Stimulated activated CD4-positive, alpha-beta T cell treated with anti-CD3 and anti-CD28 coated beads, TNF-alpha, amount 100 ng/mL, for 48 hours (primary cell): Measurements from ENCODE around the gene C16orf74.

ENCODE experiments used
- DNase-seq, 3 donors: peaks; one replicate each; pipeline ENCODE4 v3.0.0-alpha.2; 2020; ENCODE audit warnings: low read depth in 3 of 3

Gene C16orf74

DNA sequence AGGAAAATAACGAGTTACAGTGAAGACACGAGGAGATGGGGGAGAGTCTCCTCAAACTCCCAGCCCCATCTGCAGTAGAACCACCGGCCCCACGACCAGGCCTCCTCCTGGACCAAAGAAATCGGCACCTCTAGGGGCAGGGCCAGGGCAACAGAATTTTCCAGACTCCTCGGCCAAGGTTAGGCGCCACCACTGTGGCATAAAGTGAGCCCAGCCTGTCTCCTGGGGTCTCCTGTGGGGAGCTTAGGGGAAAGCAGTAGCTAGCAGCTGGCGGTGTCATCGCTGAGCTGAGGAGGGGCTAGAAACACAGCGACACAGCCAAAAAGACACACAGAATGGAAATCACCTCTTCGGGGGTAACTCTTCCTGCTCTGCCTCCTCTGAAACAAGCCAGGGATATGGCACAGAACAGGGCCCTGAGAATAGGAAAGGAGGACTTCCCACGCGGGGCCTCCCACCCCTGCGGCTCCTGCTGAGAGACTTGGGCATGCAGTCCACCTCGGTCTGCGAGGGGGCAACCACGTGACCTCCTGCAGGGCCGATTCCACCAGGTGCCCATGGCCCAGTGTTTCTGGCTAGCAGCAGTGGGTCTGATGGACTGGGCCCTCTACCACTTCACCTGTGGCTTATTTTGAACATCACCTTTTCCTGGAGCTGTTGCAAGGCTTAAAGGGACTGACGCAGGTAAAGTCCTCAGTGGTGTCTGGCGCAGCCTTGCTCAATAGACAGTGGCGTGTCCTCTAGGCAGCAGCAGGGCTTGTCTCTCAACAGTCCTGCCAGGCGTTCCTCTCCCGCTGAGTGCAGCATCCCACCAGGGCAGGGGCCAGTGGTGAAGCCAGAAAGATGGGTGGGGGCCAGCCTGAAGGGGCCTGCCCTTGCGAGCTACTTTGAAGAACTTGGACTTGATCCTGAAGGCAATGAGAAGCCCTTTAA, 55.4 kb downstream of the C16orf74 start:
- no peak for DNase-seq

DNA sequence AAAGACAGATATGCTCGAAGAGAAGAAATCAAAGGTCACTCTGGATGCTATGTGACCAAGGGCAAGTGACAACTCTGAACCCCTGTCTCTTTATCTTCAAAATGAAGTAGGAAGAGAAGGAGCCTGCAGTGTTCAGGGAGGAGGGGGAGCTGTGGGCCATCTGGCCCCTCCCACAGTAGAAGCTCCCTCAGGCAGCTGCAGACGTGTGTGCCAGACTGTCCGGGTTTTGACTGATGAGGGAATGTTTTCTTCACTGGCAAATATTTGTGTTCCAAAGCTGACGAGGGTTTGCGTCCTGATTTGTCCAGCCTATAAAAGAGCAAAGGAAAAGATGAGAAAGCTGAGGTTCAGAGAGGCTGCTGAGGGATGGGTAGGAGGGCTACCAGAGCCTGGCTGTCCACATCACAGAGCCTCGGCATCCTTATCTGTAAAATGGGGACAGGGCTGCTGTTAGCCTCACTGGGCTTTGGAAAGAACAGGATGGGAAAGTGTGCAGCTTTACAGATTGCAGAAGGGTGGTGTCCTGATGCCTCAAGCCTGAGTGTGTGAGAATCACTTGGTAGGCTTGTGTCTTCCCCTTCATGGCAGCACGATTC, 60.3 kb downstream of the C16orf74 start:
- DNase-seq, result no peak

DNA sequence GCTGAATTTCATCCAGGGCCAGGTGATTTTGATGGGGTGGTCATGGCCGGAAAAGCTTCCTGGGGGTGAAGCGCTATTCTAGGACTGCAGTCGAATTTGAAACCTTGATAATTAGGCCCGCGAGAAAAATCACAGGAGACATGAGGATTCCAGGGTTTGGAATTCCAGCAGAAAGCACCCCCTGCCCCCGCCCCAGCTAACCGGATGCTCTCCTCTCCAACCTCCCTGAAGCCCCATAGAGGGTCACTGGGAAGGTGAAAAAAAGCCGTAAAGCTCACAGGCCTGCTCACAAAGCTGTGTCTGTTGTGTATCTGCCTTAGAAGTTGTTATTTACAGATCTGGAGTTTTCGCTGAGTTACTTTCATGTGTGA, 61.0 kb downstream of the C16orf74 start:
- DNase-seq, result no peak

DNA sequence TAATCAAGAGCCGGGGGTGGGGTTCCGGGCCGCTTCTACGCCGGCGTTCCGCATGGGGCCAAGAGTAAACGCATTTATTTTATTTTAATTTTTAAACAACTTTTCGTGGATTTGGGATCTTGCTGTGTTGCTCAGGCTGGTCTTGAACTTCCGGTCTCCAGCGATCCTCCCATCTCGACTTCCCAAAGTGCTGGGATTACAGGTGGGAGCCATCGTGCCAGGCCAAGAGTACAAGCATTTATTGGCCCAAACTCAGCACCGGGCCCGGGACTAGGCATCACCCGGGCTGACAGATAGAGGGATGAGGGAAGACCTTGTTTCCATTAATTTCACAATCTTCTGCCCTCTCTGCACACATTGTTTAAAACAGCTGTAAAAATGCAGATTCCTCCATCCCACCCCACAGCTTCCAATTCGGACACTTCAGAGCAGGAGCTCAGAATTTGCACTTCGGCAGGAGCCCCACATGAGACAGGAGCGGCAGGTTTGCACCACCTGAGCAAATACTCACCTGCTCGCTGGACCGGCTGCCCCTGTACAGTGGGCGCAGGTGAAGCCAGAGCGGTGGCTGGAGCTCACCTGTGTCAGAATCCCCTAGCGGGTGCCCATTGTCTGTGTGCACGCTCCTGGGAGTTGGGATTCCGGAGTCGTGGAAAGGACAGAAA, 61.5 kb downstream of the C16orf74 start:
- DNase-seq, result no peak

DNA sequence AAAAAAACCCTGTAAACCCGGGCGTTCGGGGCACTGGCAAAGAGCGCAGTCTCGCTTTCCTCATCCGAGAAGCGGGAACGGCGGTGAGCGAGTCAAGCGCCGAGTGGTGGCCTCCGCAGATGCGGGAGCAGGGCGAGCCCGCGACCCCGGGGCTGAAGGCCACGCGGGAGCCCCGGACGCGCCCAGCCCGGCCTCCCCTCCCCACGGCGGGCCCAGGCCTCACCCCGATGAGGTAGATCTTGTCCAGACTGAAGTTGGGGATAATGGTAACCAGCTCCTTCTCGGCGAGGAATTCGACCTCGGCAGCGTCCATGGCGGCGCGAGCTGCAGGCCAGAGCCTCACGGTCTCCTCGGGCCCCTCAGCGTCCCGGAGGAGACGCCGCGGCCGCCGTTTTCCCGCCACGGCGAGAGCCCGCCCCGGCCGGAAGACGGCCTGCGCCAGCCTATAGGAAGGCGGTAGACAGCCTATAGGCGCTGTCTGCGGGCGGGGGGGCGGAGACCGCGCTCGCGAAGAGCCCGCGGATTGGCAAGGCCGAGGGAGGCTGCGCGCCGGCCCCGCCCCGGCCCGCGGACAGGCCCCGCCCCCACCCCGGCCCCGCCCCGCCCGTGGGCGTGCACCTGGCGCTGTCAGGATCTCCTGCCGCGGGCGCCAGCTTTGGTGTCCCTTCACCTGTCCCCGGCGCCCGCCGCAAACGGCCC, 62.2 kb downstream of the C16orf74 start, which contains the start of gene GINS2:
TSS of gene GINS2 (minus strand) at position 369 of the 699 bp plus-strand sequence. CDS start at position 313, 56 bp downstream.
- DNase-seq, result peak; percentile 76 to 90 (median 87)

DNA sequence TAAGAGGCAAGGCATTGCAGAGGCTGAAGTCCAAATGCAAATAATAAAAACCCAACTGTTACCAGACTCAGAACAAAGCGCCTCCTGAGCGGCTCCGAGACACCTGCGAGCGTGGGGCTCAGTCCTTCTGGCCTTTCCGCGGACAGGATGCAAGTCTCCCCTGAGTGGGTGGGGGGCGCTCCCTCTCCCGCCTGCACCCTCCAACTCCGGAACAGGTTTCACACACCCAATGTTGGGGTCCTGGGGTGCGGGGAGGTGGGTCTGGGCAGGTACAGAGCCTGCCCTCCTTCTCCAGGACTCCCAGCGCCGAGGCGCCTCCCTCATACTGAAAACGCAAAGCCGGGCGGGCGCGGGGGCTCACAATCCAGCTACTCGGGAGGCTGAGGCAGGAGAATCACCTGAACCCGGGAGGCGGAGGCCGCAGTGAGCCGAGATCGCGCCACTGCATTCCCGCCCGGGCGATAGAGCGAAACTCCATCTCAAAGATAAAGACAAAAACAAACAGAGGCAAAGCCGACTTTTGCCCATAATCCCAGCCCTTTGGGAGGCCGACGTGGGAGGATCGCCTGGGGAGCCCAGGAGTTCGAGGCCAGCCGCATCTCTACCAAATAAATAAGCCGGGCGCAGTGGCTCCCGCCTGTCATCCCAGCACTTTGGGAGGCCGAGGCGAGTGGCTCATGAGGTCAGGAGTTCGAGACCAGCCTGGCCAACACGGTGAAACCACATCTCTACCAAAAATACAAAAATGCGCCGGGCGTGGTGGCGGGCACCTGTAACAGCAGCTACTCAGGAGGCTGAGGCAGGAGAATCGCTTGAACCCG, 63.0 kb downstream of the C16orf74 start:
- DNase-seq, result peak in 1 of 3 donors; percentile 20

DNA sequence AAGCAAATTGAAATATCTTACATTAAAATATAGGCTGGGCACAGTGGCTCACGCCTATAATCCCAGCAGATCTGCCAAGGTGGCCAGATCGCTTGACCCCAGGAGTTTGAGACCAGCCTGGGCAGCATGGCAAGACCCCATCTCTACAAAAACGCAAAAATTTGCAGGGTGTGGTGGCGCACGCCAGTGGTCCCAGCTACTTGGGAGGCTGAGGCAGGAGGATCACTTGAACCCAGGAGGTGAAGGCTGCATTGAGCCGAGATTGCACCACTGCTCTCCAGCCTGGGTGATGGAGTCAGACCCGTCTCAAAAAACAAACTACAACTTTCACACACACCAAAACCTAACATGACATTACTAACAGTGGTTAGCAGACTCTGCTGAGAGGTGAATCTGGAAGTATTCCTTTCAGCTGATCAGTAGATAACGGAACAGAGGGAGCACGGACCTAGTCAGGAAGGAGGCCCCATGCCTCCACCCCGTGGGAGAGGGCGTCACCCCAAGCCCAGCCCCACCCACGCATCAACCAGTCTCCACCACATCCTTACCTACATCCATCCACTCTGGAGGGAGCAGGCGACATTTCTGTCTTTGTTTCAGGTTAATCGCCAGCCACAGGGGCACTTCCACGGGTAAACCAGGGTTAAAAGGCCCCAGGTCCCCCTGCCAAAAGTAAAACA, 63.8 kb downstream of the C16orf74 start:
- DNase-seq, result peak in 1 of 3 donors; percentile 42

DNA sequence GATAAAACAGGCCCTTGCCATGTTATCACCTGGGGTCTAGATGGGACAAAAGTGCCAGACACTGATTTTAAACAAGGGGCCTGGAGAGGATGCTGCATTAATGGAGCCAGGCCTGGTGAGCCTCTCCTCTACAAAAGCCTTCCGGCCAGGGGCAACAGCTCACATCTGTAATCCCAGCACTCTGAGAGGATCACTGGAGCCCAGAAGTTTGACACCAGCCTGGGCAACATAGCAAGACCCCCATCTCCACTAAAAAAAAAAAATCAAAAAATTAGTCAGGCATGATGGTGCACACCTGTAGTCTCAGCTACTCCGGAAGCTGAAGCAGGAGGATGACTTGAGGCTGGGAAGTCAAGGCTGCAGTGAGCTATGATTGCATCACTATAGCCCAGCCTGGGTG, 65.6 kb downstream of the C16orf74 start:
- no peak for DNase-seq

DNA sequence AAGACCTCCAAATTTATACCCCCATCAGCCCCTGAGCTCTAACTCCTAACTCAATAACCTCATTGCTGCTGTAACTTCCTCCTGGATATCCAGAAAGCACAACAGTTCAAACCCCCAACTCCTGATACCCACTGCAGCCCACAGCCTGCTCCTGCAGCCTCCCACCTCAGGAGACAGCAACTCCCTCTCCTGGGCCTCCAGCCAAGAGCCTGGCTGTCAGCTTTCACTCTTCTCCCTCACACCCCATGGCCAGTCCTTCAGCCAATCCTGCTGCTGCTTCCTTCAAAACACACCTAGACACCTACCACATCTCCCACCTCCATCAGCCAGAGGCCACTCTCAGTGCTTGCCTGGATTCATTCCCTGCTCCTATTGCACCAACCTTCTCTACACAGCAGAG, 67.5 kb downstream of the C16orf74 start:
- no peak for DNase-seq

DNA sequence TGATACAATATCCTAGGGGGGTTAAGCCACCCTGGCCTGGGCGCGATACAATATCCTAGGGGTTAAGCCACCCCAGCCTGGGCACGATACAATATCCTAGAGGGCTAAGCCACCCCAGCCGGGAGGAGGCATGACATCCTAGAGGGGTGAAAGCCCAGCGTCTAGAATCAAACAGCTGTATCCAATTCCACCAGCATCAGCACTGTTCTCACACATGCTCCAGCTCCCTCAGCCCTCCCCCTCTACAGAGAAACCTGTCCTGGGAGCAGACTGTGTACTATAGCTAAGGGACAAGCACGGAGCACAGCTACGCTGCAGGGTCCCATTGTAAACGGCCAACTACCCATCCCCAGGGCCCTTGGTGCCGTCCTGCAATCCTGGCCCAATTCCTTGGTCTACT, 68.4 kb downstream of the C16orf74 start:
- no peak for DNase-seq

DNA sequence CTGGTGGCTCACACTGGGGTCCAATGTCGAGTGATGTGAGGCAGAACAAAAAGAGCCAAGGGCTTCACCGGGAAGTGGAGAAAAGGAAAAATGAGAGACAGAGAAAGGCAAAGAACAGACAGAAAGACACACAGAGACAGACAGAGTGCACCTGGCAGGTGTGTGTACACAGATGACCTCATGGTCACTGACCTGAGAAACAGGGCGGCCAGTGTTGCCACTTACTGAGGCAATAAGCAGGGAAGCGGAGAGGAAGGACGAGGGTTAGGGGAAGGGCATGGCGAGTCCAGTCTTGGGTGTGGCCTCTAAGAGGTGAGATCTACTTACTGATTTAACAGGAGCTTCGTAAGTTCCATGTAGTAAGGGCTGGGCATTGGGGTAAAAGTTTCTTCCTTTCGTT, 69.6 kb downstream of the C16orf74 start:
- no peak for DNase-seq

DNA sequence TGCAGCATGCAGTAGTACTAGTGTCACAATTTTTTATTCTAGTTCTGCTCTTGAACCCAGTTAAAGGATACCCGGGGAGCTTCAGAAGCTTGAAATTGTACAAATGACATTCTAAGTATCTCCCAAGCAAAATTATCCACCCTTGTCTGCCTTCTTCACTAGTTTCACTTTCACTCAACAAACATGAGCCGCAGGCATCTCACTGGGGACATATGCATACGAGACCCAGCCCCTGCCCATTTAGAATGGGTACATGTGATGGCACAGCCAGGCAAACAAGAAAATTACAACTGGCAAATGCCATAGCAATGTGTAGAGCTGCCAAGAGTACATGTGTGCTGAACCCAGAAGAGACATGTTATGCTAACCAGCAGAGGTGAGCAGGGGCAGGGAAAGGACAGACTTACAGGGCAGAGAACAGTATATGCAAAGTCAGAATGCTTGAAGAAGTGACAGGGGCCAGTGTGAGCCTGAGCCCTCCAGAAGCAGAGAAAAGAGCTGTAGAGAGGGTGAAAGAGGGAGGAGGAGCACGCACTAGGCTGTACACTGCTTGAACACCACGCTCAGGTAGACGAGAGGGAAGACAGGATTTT, 70.4 kb downstream of the C16orf74 start:
- DNase-seq, result no peak

DNA sequence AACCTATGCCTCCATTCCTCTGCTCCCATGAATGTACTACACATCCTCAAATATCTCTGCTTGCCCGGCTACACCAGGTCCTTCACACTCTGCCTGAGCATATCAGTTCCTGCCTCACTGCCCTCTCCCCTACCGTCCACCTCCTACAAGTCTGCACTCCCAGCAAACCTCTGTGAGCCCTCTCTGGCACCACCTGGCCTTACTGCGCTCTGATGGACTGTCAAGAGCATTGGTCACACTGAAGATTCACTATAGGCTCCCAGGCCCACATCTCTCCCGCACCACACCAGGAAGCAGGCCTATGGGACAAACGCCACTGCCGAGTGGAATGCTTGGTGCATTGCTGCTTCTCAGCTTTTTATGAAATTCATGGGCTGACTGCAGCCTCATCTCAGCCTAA, 71.0 kb downstream of the C16orf74 start:
- DNase-seq, result no peak

DNA sequence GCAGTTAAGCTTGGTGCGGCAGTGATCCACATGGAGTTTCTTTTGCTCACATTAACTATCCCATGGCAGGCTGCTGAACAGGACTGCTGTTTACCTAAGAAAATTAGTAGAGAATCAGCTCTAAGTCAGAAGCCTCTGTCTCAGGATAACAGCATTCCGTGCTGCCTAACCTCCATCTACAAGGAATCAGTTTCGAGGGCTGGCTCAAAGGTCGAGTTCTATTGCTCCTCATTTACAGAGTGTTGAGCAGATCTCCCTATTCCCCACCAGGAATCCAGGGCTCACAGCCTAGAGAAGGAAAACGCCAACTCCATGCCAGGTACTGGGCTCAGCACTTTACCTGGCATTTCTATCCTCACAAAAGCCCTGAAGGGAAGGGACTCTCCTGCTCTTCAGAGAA, 72.1 kb downstream of the C16orf74 start:
- no peak for DNase-seq

DNA sequence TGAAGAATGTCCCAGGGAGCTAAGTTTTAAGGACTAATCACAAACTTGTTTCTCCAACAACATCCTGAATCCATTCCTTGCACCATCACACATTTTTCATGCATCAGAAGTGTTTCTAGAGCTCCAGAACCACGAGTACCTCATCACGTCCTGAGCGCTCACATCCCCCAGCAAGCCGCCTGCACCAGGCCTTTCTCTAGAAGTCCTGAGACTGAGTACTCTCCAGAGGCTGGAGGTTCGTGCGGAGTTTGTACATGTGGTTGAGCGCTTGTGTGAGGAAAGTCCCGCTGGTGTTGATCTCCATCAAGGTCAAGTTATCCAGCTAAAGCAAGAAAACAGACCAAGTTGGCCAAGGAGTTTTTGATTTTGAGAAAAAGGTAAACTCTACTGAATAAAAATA, 72.9 kb downstream of the C16orf74 start:
- DNase-seq, result no peak

DNA sequence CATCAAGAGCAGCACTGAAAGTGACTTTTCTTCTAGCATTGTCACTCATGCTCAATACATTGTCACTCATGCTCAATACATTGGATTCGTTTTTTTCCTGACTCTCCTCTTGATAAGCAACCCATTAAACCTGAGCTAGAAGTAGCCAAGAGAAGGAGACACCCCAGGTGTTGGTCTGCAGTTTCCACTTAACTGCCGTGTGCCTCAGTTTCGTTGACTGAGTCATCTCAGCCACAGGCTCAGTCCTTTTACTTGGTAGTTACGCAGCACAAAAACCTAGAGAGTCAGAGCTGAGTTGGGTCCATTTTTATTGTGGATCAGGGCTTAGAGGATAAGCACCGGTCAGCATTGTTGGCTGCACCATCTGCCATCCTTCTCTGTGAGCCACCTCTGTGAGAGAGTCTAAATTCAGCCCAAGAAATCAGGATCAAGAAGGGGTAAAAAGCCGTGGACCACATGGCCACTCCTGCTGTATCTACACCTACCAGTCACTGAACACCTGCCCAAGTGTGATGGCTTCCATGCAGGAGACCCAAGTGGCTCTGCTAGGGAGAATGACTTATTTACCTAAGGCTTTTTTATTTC, 73.4 kb downstream of the C16orf74 start:
- DNase-seq, result no peak

DNA sequence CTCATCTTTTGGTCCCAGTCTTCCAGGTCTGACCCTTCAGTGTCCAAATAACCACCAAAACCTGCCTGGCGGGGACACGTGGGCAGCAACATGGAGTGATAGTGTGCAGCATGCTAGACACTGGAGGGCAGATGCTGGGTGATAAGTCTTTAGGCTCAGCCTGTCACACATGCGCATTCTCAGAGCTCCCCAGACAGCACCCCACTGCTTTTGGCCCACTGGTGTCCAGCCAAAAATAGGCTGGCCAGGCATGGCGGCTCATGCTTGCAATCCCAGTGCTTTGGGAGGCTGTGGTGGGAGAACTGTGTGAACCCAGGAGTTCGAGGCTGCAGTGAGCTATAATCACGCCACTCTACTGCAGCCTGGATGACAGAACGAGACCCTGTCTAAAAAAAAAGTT, 74.4 kb downstream of the C16orf74 start:
- DNase-seq, result no peak

DNA sequence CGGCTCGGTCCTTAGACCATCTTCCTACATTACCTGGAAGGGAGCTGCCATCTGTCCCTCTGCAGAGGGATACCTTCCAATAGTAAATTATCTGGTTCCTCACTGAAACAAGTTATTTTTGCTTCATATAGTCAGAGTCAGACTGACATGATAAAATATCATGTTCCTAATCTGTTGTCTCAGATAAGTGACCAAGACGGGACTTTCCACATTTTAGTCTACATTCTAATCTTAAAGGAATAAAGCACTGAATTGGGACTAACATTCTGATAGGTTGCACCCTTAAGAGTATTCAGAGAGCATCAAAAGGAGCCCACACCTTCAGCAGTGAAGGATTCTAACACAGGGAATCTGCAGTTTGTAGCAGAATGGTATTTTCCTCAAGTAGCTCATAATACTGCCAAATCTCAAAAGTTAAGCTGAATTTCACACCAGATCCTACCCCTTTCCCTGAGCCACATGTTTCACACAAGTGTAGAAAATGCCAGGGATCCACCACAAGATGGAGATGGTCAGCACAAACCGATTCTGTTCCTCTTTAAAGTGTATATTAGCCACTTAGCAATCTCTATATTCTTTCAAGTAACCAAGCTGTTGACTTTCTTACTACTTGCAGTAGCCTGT, 75.5 kb downstream of the C16orf74 start:
- no peak for DNase-seq

DNA sequence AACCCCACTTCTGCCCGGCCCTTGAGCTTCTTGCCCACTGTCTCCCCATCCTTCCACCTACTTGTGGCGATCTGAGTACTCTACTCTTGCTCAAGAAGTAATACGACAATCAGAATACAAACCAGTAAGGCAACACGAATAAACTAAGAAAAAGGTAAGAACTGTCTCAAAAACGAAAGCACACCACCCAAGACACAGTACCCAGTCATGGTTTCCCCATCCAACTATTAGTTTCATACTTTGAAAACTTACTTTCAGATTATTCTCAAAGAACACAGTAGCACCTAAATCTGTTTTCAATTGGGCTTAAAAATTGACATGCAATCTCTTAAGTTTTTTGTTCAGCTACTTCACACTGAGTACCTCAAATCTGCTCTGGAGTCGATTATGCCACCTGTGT, 76.1 kb downstream of the C16orf74 start:
- DNase-seq, result no peak

DNA sequence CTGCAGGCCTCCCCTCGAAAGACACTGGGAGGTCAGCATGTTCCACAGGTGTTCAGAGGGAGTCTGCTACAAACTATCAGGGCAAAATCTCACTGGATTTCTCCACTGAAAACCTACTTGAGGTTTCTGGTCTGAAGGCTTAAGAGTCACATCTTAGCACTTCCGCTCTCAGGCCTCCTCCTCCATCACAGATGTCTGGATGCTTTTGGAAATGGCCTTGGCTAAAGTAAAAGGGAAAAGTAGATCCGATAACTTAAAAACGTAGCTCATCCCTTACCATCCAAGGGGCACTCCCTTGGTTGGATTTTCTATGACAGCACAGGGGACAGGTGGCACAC, 76.5 kb downstream of the C16orf74 start:
- no peak for DNase-seq
